GM18505 (cell line): Measurements from ENCODE around the gene MTX1.

ENCODE experiments used
- ATAC-seq: cut with Tn5 transposase; IDR thresholded peaks from one replicate; pipeline ENCODE4 v1.9.1; 2021; ENCODE audit not compliant: unreplicated experiment
- POLR2A ChIP-seq: IDR thresholded peaks from 4 replicates; pipeline ENCODE4 v1.6.1; 2011; ENCODE audit warnings: borderline replicate concordance; ENCODE audit not compliant: insufficient read depth, insufficient read length; ENCODE audit errors: extremely low read depth

The MTX1 gene

GRCh38 chr1:155254228-155254713 is 45.8 kb downstream of the MTX1 start:
- ATAC-seq: no peak
- no peak for TF ChIP-seq POLR2A

- TF ChIP-seq POLR2A: no peak
- ATAC-seq: no peak
Measured at GRCh38 chr1:155254714-155255242, 46.3 kb downstream of the MTX1 start.

DNA sequence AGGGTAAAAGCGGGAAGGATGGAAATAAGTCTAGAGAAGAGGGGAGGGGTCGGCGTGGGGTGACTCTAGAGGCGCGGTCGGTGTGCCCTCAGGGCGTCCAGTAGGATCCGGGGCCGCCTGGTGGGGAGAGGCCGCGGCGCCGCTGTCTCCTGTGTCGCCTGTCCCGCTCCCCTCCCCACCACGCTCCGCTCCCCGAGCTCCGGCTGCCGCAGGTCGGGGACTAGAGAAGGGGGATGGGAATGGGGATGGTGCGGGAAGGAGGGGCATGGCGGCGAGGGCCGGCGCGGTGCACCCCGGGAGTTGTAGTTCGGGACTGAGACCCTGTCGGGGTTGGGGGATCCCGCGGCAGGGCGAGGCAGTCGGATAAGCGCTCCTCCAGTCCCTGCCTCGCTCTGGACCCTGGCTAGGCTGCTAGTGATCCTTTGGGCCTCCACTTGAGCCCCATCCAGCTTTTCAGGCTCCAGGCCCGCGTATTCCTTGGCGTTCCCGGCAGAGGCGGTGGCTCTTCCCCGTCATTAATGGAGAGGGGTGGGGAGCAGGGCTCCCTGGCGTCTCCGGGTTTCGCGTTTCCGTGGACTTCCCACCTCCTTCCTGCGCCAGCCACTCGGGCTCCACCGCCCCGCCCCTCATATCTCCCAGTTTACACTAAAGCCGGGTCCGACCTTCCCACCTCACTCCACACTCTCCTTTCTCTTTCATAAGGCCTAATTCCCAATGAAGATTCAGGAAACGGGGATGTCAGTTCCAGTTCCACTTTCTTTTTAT is 46.9 kb downstream of the MTX1 start, which contains the start of gene ENTREP3:
Gene ENTREP3 (minus strand): TSS at position 241 of the 765 bp plus-strand sequence. CDS start 606 bp downstream, outside the sequence.
- ATAC-seq: peak; percentile 48
- peak; percentile 74 for TF ChIP-seq POLR2A

DNA sequence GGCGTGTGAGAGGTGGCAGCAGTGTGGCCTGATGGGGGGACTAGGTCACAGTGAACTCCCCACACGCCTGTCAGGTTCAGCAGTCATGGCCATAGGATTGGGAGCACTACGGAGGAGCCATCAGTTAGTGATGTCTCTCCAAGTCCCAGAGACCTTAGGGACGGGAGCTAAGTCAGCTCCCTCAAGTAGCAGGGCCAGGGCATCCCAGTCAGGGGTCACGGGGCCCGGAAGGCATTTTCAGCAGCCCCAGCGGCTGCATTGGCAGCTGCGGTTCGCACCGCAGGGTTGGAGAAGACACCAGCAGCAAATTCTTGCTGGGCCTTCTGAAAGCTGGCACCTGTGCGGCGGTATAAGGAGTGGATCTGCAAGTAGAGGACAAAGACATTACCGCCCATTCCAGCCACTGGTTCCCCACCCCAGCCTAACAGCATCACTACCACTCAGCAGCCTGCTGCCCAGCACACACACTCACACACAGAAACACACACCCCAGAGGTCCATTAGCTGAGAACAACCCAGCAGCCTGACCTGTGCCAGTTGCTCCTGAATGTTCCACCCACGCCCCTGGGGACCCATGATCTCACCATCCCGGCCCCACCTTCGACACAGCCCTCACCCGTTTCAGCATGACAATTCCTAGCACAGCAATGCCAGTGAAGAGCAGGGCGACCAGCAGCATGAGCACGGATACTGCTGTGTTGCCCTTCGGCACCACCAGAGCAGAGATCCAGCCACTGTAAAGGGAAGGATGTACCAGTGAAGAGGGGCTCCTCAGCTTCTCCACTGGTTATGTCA is 47.8 kb downstream of the MTX1 start:
- no peak for ATAC-seq
- TF ChIP-seq POLR2A: no peak

GRCh38 chr1:155260276-155260675 is 51.8 kb downstream of the MTX1 start:
- no peak for TF ChIP-seq POLR2A
- no peak for ATAC-seq

DNA sequence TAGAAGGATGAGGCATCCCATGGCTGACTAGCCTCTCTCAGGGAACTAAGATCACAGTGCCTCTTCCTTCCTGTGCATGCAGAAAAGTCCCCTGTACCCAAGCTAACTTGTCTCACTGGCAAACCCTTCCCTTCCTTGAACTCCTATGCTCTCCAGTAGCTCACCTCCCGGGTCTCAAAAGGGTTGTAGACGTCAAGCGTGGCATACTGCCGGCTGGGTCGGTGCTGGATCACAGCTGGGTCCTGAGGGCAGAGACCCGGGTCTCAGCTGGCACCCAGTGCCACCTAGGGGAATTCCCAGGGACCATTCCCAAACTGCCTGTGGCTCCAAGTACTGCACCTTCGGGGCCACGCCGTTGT is 53.0 kb downstream of the MTX1 start:
- ATAC-seq: no peak

GRCh38 chr1:155261852-155262673 is 53.6 kb downstream of the MTX1 start, which contains the start of gene SCAMP3:
SCAMP3 (minus strand) TSS chr1:155262360; CDS start chr1:155262151, 209 bp downstream.
- TF ChIP-seq POLR2A: peak; percentile 87
- ATAC-seq: peak; percentile 85

More for the DNA sequence above, 53.0 kb downstream of the MTX1 start:
- no peak for TF ChIP-seq POLR2A

DNA sequence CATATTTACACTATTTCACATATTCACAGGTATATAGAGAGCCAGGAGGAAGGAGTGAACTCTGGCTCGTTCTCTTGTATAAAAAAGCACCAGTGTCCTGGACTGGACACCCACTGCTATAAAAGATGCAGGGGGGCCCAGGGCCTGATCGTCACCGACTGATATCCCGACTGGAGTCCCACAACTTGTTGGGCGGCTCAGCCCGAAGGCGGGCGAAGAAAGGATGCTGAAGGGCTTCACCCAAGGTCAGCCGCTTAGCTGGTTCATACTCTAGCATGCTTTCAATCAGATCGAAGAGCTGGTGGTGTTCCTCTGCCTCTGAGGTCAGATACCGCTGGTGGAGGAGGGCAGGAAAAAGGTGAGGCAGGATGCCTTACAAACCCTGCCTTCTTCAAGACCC is 54.6 kb downstream of the MTX1 start:
- TF ChIP-seq POLR2A: no peak
- no peak for ATAC-seq
